ENCODE data around the gene GRK6.
"Not testable (repeated sequence)": the region's sequence is repeated elsewhere in the genome, so short reads cannot be mapped to it uniquely, and the experiment has no call there.

The GRK6 gene

GRCh38 chr5:177397875-177398390 lies 28.5 kb upstream of the GRK6 start:
- no peak for DNase-seq (ENCODE audit: low read depth, low spot score)

- DNase-seq (ENCODE audit: low read depth, low spot score) = peak; percentile 80
Measured at GRCh38 chr5:177399997-177400868, 26.2 kb upstream of the GRK6 start, which contains the start of gene PFN3. PFN3 (minus strand) TSS chr5:177400661; CDS start chr5:177400576, 85 bp downstream.

- peak; percentile 89 for DNase-seq (ENCODE audit: low read depth, low spot score)
Measured at GRCh38 chr5:177402271-177403043, 24.0 kb upstream of the GRK6 start.

GRCh38 chr5:177403102-177403791 lies 23.2 kb upstream of the GRK6 start:
- peak; percentile 29 for DNase-seq (ENCODE audit: low read depth, low spot score)

DNA sequence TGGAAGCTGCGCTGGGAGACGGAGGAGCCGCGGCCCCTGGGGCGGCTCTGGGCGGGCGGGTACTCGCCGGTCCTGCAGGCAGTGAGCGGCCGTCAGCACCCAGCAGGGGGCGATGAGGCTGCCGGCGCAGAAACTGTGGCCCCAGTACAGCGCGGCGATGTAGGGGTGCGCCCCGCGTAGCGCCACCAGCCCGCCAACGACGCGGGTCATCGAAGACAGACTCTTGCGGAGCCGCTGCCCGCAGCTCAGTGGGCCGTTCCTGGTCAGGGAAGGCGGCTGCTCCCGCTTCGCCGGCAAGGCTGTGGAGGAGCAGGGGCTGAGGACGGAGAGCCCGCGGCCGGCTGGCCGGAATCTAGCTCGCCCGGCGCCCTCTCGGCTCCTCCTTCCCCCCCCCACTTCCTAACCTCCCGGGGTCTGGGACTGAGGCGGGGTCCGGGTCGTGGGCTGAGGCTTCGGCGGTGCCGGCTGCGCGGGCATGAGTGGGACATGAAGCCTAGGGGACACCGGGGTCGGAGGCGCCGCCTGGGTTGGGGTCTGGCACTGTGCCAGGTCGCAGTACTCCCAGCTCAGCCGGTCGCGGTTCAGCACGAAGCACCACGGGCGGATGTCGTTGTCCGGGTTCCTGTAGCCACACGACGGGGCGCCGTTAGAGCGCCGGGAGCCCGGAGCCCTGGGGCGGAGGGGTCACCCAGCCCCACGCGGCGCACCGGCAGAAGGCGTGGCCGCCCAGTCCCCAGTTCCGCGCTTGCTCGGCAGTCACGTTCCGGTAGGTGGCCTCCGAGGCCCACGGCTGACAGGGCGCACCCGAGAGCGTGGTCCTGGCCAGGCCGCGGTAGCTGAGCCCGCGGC lies 22.5 kb upstream of the GRK6 start:
- DNase-seq (ENCODE audit: low read depth, low spot score) = peak; percentile 65

GRCh38 chr5:177404641-177405179 lies 21.8 kb upstream of the GRK6 start:
- no peak for DNase-seq (ENCODE audit: low read depth, low spot score)

DNA sequence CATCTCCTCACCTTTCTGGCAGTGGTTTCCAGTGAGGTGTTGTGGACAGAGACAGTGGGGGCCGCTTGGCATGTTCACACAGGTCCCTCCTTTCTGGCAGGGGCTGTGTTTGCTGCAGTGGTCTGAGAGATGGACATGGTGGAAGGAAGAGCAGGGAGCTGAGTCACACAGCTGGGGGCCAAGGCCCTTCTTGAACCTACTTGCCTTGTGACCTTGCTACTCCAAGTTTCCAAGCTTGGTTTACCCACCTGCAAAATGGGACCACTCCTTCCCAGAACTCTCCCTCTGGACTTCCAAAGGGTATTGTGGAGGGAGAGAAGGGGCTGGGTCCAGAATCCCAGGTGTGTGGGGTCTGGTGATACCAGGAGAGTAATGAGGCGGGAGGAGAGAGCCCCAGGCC lies 21.2 kb upstream of the GRK6 start:
- DNase-seq (ENCODE audit: low read depth, low spot score) = no peak

GRCh38 chr5:177405805-177406204 lies 20.7 kb upstream of the GRK6 start:
- no peak for DNase-seq (ENCODE audit: low read depth, low spot score)

DNA sequence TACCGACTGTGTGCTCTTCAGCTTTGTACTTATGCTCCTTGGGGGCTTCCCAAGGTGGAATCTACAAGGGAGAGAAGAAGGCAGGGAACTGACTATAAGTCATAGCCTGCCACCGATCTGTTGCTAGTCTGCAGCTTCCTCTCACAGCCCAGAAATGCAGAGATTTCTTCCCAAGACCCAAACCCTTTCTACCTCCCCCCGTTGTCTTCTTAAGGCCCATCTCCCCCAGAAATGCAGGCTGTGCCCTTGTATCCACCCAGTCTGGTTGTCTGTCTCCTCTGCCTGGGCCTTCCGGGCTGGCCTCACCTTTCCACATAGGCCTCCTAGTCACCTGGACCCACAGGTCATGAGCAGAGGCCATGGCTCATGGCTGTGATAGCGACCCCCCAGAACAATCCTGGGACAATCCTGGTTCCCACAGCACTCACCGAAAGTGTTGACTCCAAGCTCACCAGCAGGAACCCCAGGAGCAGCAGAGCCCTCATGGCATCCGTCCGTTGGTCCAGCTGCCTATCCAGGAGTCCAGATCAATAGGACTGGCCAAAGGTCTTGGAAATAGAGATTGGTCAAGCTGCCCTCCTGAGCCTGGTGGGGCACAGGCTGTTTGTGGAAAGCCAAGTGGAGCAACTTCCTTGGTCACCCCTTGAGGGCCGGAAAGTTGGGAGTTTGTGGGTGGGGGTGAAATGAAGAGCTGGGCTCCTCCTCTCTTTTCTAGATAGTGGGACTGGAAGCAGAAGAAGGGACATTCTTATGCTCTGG lies 17.3 kb upstream of the GRK6 start, which contains the start of gene F12:
TSS of gene F12 (minus strand) at position 522 of the 759 bp plus-strand sequence. CDS start at position 485, 37 bp downstream.
- no peak for DNase-seq (ENCODE audit: low read depth, low spot score)

GRCh38 chr5:177410575-177410974 lies 15.9 kb upstream of the GRK6 start:
- no peak for DNase-seq (ENCODE audit: low read depth, low spot score)

DNA sequence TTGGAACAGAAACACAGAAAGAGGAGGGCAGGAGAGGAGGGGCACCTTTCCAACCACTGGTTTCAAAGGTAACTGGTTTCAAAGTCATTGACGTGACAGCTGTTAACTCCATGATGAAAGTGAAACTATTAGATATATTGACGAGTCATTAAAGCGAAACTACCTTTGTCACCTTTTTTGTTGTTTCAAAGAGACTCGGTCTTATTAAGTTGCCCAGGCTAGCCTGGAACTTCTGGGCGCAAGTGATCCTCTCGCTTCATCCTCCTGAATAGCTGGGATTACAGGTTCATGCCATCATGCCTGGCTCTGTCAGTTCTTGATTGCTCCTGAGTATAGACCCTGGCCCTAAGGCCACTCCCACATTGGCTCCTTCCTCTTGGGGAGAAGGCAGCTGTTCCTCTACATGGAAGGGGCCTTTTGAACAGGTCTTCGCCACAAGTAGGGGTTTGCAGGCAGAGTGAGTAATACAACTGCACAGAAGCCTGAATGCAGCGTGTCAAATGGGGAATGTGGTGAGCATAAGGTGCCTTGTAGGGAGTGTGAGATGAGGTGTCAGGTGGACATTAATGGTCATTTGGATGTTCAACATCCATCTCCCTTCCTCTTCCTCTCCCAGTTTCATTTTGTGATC lies 13.8 kb upstream of the GRK6 start:
- no peak for DNase-seq (ENCODE audit: low read depth, low spot score)

DNA sequence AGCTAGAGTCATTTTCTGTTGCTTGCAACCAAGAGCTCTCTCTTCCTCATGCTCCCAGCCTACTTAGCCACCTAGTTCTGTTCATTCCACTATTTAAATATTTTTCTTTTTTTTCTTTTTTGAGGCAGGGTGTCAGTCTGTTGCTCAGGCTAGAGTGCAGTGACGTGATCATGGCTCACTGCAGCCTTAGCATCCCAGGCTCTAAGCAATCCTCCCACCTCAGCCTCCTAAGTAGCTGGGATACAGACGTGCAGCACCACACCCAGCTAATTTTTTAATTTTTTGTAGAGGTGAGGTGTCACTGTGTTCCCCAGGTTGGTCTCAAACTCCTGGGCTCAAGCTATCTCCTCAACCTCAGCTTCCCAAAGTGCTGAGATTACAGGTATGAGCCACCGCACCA lies 12.0 kb upstream of the GRK6 start:
- no peak for DNase-seq (ENCODE audit: low read depth, low spot score)

DNA sequence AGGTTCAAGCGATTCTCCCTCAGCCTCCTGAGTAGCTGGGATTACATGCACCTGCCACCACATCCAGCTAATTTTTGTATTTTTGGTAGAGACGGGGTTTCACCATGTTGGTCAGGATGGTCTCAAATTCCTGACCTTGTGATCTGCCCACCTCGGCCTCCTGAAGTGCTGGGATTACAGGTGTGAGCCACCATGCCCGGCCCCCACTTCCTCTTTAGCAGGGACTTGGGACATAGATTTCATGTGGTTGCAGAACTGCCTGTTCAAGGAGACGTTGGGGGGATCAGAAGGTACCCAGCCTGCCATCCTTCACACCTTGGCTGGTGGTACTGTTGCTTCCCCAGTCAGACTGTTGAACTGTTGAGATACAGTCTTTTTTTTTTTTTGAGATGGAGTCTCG lies 9.4 kb upstream of the GRK6 start:
- DNase-seq (ENCODE audit: low read depth, low spot score) = not testable (repeated sequence)

DNA sequence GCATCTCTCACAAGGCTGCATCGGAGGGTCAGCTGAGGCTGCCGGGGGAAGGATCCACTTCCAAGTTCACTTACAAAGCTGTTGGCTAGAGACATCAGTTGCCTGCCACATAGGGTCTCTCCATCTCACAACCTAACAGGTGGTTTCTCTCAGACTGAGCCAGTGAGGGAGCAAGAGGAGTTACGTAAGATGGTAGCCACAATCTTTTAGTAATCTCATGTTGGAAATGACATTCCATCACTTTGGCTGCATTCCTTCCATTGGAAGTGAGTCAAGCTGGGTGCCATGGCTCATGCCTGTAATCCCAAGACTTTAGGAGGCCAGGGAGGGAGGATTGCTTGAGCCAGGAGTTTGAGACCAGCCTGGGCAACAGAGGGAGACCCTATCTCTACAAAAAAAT lies 7.4 kb upstream of the GRK6 start:
- DNase-seq (ENCODE audit: low read depth, low spot score) = no peak

DNA sequence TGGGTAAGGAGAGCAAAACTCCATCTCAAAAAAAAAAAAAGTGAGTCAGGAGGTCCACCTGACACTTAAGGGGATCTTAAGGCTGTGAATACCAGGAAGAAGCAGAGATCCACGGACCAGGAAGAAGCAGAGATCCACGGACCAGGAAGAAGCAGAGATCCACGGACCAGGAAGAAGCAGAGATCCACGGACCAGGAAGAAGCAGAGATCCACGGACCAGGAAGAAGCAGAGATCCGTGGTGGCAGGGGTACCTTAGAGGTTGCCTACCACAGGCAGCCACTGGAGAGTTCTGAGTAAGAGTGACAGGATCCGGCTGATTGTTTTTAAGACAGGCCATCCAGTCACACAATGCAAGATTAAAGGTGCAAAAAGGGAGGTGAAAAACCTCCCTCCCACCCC lies 6.0 kb upstream of the GRK6 start:
- DNase-seq (ENCODE audit: low read depth, low spot score) = not testable (repeated sequence)

GRCh38 chr5:177421062-177421798 lies 5.2 kb upstream of the GRK6 start:
- no peak for DNase-seq (ENCODE audit: low read depth, low spot score)

GRCh38 chr5:177423671-177424070 lies 2.8 kb upstream of the GRK6 start:
- DNase-seq (ENCODE audit: low read depth, low spot score) = no peak

- no peak for DNase-seq (ENCODE audit: low read depth, low spot score)
Measured at GRCh38 chr5:177425196-177425800, 1.2 kb upstream of the GRK6 start.

Data from ELF-1 (cell line).